GM18868 (cell line): ENCODE results near the gene LIX1.
"Not testable (repeated sequence)": the region's sequence is repeated elsewhere in the genome, so short reads cannot be mapped to it uniquely, and the experiment has no call there.

Experiments used
- ATAC-seq: cut with Tn5 transposase; IDR thresholded peaks from one replicate; pipeline ENCODE4 v1.9.1; 2021; ENCODE audit warnings: mild to moderate bottlenecking, moderate library complexity; ENCODE audit not compliant: unreplicated experiment

LIX1 gene

DNA sequence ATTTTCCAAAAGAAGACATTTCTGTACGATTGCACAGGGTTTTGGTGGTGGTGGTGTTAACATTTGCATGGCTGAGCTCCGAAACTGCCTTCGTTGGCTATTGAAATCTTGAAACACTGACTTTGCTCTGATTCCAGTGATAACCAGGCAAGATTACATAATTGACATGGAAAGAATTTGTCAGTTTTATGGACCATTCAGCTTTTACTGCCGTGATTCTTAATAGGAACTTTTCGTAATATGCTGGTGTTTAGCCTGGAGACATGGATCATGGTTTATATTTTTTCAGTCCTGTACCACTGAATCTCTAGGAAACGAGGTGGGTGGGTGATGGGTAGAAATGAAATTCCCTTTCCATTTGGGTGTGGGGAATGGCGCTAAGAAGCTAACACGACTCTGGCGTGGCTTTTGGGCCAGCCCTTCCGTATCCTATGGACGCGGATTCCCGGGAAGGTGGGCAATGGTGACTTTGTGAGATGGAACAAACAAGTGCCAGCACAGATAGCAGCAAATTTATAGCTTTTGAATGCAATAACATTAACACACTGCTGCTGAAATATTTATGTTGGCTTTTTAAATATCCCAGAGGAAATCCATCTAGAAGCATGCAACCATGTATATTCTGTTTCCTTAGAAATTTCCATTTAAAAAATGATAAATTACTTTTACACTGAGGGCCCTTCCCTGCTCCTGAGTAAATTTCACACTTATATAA lies 36.8 kb downstream of the LIX1 start:
- ATAC-seq: no peak

DNA sequence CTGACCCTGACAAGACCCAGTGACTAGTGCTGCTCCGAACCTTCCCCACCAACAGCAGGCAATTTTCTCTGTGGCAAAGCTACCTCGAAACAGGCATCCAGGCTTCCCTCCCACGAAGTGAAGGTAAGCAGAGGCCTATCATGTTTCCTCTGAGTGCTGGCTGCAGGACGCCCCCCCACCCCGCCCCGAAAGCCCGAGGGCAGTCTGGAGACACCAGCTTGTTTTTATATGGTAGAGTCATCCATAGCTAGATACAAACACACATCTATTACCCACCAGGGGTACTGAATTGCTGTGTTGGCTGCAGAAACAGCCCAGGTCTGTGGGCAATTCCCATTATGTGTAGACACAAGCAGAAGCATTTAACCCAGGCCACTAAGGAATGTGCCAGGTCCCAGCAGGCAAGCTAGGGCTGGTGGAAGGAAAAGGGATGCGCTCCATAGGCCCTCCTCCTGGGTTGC lies 40.4 kb downstream of the LIX1 start:
- ATAC-seq: no peak

DNA sequence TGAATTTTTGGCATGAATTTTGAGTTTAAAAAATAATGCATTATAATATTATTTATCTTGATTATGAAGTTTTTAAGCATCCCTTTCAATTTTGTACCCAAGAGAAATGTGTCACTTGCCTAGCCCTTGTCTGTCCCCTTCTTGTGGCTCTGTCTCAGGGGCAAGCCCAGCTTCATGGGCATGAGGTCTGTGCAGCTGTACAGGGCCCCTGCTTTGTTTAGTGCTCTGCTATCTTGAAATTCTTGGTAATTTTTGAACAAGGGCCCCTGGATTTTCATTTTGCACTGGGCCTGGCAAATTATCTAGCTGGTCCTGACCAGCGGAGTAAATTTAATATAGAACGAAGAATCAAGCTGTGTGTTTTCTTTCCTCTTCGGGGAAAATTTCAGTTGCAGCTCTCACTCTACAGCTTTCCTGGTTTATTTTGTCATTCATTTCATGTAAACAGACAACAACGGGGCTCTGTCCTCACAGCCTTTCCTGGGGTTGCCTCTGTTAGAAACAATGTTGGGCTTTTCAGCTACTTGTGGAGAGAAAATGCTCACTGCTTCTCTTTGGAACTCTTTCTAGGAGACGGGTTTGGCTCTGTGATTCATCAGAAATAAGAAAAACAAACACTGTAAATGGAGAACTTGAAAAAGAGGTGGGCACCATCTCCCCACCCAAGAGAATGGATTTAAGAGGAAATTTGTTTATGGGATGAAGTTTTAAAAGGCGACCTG lies 41.1 kb downstream of the LIX1 start:
- no peak for ATAC-seq

DNA sequence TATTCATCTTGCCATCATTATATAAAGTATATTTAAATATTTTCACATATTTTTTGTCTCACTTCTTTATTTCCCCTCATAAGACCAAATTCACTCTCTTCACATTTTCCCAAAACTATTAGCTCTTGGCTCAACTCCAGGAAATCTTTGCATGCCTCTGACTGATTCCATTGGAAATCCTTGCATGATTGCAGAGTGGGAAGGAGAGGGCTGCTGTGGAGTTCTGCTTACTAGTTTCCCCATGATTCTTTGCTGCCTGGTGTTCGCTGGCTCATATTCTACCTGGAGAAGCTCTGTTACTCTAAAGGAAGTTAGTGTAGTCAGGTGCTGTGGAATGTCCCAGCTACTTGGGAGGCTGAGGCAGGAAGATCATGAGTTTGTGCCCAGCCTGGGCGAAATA lies 41.9 kb downstream of the LIX1 start:
- no peak for ATAC-seq

DNA sequence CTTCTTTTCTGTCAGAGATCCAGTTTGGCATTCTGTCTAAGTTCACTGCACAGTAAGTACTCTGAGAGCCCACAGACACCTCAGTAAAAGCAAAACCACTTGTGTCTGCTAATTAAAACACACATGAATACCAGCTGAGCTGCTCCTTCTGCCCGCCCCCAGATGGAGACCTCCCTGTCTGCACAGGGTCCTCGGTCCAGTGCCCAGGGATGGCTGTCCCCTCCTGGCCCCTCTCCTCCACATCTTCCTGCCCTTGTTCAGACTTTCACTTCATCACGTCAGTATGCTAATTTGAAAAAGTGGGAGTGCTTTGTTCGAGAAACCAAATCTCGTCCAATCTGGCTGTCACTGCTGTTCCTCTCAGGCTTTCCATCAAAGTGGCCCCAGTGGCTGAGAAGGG lies 43.5 kb downstream of the LIX1 start:
- no peak for ATAC-seq

DNA sequence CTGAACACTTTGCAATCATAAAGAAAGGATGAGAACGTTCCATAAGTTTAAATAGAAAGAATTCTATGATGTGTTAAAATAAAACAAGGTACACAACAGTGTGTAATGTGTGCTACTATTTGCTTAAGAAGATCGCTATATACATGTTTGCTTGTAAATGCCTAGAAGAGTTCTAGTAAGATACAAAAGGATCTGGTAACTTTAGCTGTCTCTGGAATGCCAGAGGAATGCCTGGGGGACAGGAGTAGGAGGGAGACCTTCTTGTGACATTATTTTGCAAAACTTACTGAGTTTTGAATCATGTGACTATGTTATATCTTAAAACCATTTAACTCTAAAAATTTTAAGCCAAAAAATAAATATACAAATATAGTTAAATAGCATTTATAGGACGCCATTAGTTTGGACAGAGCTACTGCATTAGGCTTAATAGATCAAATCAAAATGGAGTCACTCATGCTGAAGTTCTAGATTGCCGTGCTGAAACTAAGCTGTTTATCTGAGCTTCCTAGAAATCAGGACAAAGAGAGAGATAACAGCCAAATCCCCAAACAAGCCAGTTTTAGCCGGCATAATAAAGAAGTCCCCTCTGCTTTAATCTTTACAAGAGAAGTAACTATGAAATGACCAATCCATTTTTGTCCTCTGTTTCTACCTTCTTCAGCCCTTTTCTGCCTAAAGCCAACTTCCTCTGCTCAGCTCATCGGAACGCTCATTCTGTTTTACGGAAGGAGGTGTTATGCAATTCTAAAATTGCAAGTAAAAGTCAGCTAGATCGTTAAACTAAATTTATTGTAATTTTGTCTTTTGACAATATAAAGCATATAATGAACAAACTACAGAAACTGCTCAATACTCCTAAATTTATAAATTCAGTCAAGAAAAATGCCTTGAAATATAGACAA lies 44.8 kb downstream of the LIX1 start:
- no peak for ATAC-seq

DNA sequence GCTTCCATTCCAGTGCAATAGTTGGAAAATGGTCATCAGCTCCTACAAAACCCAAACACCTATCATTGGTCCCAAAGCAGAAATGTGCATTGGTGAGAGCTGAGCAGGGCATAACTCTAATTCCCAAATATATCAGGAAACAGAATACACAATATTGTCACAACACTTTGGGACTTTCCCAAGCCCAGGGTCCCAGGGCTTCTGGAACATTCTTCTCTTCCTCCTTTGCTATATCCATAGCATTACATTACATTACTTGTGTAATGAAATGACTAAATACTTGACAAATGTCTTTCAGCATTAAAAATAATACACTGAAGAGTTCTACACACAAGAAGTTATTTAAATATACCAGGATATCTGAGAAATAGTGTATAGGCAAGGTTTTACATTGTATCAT lies 45.6 kb downstream of the LIX1 start:
- ATAC-seq: no peak

DNA sequence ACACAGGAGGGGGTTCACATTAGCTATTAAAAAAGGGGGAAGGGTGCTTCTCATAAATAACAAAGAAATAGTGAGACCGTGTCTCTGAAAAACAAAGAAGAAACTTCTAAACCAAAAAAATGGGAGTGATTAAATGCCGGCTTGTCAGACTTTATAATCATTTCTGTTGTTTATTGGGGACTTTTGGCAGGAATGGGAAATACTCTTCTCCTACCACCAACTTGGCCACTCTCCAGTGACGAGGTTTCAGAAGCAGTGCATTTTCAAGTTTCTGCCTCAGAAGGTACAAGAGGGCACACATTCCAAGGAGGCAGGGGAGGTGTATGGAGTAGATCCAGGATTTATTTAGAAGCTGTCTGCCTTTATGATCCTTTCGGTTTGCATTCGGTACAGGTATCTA lies 46.2 kb downstream of the LIX1 start:
- no peak for ATAC-seq

DNA sequence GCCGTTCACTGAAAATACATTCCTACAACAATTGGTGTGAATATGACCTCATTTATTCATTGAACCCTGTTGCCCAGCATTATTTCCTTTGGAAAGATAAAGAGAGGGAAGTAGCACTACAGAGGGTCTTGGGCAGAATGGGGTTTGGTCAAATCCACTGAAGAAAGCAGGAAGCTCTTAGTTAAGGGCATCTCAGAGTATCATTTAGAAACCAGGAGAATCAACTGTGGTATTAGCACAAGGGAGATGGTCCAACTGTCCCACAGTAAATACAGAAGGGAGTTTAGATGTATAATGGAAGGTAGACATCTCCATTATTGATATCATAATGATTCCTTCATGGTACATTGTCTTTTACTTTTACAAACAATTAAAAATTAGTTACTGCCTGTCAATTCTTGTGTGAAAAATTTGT lies 47.1 kb downstream of the LIX1 start:
- peak; percentile 39 for ATAC-seq

DNA sequence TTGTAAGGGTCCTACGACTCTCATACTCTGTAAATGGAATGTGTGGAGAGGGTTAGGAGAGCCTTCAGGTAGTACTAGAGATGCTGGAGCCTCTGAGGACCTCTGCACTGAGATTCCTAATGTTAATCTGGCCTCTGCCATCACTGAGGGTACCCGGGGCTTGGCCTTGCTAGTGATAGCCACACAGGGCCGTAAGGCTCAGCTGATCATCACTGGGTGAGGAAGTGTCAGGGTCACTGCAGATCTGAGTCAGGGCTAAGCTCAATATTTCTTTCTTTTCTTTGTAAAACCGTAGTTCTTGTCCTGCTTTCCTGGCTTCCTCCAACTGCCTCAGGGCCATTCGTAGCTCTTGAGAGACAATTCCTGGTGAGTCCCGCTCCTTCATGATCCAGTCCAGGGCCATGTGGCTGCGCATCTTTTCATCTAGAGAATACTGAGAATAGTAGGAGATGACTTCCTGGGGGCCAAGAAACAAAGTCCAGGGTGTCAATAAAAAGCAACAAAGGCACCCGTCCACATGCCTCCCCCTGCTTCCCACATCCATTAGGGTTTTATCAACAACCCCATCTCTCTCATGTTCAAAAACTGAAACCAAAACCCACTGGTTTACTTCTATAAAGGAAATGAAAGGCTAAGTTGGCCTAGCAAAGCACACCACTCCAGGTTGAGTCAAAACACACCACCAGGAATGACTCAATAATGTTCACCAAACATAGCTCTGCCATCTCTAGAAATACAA lies 47.7 kb downstream of the LIX1 start:
- peak; percentile 98 for ATAC-seq

DNA sequence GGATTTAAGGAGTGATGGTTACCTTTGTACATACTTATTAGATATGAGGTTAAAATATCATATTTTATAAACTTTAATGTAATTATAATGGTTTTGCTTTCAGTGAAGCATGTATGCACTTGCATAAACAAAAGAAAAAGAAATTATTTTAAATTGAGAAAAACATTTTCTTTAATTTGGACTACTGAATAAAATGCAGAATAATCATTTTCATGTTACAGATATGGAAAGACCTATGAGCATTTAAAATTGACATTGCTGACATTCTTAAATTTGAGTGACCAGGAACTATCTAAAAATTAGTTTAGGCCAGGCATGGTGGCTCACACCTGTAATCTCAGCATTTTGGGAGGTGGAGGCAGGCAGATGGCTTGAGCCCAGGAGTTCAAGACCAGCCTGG lies 49.2 kb downstream of the LIX1 start:
- no peak for ATAC-seq

DNA sequence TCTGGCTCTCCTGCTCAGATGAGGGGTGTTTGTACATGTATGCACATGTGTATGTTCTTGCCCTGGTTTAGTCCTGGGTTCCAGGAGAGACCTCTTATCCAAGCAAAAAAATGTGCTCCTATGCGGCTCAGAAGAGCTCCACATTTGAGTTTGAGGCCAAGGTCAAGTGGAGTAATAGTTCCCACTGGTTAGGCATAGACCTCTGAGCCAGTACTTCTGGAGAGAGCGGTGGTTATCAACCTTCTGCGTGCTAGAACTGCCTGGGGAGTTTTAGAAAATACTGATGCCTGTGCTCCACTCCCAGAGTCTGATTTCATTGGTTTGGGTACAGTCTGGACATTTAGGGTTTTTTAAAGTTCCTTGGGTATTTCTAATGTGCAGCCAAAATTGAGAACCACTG lies 51.5 kb downstream of the LIX1 start:
- no peak for ATAC-seq

DNA sequence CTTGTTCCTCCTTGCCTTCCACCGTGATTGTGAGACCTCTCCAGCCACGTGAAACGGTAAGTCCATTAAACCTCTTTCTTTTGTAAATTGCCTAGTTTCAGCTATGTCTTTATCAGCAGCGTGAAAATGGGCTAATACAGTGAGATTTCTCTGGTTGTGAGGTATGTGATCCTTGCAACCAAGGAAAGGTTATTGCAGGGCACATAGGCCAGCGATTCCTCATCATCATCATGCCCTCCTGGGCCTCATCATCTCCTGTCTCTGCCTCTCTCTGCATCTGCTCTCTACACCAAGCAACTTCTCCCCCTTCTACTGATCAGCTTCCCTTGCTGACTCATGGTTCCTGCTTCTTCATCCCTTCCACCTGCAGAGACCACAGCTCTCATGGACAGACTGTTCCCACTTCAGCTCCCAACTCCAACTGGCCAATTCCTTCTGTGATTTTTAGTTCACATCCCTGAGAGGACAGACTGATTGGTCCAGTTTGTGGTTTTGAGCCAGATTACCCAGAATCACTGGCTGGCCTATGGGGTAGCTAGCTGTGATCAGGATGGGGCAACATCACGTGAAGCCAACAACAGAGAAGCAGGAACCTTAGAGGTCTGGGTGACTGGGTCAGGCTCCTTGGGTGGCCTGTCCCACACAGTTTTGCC lies 53.1 kb downstream of the LIX1 start:
- ATAC-seq: no peak

DNA sequence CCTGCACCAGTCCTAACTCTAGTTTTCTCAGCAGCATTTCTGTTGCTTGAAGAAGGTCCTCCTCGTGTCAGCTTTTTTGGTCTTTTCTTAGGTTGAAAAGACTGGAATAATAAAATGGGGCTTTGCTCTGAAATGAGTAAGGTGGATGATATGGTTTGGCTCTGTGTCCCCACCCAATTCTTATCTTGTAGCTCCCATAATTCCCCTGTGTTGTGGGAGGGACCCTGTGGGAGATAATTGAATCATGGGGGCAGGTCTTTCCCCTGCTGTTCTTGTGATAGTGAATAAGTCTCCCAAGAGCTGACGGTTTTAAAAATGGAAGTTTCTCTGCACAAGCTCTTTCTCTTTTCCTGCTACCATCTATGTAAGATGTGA lies 53.6 kb downstream of the LIX1 start:
- ATAC-seq: no peak

DNA sequence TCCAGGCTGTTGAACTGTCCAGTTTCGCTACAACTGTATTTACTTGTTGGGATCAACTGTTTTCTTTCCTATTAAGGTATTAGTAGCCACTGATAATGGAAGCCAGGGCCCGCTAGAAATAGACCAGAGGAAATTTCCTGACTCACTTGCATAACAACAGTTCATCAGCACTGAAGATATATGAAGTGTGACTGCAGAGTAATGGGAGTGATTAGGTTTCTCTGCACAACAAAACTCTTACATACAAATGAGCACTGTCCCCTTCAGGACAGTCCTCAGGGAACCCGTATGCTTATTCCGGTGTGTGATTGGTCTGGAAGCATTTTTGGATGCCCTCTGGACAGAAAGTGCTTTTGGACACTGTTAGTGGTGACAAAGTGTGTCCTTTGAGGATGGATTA lies 55.3 kb downstream of the LIX1 start:
- ATAC-seq: no peak

DNA sequence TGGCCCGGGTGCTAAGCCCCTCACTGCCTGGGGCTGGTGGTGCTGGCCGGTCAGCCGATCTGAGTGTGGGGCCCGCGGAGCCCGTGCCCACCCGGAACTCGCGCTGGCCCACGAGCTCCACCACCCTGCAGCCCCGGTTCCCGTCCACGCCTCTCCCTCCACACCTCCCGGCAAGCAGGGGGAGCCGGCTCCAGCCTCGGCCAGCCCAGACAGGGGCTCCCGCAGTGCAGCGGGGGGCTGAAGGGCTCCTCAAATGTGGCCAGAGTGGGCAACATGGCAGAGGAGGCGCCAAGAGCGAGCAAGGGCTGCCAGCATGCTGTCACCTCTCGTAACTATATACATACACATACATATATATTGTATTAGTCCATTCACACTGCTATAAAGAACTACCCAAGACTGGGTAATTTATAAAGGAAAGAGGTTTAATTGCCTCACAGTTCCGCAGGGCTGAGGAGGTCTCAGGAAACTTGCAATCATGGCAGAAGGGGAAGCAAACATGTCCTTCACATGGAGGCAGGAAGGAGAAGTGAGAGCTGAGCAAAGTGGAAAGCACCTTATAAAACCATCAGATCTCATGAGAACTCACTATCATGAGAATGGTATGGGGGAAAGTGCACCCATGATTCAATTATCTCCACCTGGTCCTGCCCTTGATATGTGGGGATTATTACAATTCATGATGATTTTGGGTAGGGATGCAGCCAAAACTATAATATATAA lies 56.8 kb downstream of the LIX1 start:
- ATAC-seq: peak; percentile 77

DNA sequence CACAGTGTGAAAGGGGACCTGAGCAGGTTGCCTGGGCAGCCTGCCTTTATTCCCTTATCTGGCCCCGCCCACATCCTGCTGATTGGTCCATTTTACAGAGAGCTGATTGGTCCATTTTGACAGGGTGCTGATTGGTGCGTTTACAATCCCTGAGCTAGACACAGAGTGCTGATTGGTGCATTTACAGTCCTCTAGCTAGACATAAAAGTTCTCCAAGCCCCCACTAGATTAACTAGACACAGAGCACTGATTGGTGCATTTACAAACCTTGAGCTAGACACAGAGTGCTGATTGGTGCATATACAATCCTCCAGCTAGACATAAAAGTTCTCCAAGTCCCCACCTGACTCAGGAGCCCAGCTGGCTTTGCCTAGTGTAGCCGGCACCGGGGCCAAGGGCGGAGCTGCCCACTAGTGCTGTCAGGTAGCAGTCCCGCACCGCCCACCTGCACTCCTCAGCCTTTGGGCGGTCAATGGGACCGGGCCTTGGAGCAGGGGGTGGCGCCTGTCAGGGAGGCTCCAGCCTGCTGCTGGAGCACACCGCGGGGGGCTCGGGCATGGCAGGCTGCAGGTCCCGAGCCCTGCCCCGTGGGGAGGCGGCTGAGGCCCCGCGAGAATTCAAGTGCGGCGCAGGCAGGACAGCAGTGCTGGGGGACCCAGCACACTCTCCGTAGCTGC lies 57.5 kb downstream of the LIX1 start:
- not testable (repeated sequence) for ATAC-seq

DNA sequence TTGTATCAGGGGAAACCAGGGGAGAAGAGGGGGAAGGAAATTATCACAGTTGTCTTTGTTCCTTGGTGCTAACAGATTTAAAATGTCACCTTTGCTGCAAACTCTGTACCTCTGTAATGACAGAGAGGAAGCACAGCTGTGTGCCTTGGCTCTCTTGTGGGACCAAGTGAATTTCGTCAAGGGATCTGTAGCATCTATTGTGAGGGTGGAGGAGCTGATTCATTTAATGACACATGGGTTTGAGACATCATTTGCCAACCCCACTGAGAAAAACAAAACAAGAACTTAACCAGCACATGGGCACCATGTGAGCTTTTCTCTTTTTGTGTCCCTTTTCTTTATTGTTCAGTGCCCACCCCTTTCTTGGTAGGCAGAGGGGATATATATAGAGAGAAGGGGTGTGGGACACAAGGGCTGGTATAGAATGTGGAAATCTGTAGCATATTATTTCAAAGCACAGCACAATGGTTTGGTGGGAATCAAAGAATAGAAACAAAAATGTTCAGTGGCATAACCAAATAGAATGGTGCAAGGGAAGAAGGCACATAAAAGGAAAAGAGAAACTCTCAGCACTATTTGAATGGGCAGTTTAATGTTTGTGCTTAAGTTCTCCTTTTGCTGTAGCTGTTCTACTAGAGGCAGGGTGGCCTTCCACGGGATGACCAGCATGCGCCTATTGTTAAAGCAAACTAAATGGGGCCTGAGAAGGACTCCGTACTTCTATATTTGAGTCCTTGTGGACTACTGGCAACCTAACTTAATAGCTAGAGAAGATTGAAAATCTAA lies 63.3 kb downstream of the LIX1 start:
- ATAC-seq: no peak
